Measurements from ENCODE around the gene PTER. TPM values are rescaled to one million over a fixed set of nuclear protein-coding genes. Genes with fewer than 3 reads are reported as not detected.
A peak's percentile ranks its signal among the peaks of the same experiment; 100 is the strongest.

PTER gene
- total and polyA plus RNA-seq, 10 of the 15 experiments (the other 5 are each of a cell fraction or from before 2014, with no cell fraction given), result 16.0 to 31.2 (median 23.1) TPM

DNA sequence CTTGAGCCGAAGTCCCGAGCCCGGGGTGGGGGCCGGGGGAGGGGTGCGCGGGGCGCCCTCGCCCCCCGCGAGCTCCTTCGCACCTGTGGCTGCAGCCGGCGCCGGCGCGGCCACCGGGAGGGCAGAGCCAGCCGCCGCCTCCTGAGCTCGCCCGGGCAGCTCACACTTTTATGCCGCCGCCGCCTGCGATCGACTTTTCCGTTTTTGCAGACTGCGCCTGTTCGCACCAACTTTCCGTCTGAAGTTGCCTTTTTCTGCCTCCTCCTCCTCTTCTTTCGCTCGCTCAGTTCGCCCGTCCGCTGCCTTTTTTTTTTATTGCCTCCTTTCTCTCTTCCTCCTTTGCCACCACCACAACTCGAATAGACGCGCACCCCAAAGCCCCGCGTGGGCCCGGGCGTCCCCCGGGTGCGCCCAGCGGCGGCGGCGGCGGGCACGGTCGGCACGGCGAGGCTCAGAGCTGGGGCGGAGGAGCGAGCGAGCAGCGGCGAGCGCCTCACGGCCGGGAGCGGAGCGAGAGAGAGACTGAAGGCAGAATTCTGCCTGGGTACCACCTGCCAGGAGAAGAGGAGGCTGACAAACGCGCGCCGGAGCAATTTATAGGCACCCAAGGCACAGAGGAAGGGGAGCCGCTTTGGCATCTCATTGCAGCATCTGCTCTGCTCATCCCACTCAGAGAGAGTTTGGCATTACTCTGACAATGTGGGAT, 84.7 kb downstream of the PTER start, which contains the start of gene C1QL3:
TSS of gene C1QL3 (minus strand) at position 569 of the 706 bp plus-strand sequence. CDS start 814 bp downstream, outside the sequence.
- CTCF ChIA-PET, result no interaction called here
- TF ChIP-seq SRF (IDR thresholded peaks at IDR 0.05; ENCODE audit: low read depth in 2 of 2, low read length in 2 of 2) (0 out of 4 replicates have a peak, but pooled peaks of 1 of the 2 experiments have one; percentile 52), GABPA (IDR thresholded peaks at IDR 0.05; ENCODE audit: low read depth) (no peak), SUZ12 (IDR thresholded peaks at IDR 0.05; ENCODE audit: unreplicated experiment) (peak; percentile 42)
- TF ChIP-seq, protein P1, sequence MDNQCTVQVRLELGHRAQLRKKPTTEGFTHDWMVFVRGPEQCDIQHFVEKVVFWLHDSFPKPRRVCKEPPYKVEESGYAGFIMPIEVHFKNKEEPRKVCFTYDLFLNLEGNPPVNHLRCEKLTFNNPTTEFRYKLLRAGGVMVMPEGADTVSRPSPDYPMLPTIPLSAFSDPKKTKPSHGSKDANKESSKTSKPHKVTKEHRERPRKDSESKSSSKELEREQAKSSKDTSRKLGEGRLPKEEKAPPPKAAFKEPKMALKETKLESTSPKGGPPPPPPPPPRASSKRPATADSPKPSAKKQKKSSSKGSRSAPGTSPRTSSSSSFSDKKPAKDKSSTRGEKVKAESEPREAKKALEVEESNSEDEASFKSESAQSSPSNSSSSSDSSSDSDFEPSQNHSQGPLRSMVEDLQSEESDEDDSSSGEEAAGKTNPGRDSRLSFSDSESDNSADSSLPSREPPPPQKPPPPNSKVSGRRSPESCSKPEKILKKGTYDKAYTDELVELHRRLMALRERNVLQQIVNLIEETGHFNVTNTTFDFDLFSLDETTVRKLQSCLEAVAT (IDR thresholded peaks at IDR 0.05), result peak; percentile 85
- in situ Hi-C loops (cut with MboI), result no loop called here
- Histone ChIP-seq H3K9ac (ENCODE audit: control insufficient read depth, insufficient read depth, low read length) (no peak within 1 kb of the TSS; the same call in 1 of the 2 replicates), H3K4me2 (ENCODE audit: control insufficient read depth, insufficient read depth) (peak within 1 kb of the TSS; percentile 98), H3K4me1 (ENCODE audit: control insufficient read depth, insufficient read depth, low read length) (peaks cover 8% of the 10 kb centered on the region), H4K20me1 (ENCODE audit: control insufficient read depth, insufficient read depth) (no peaks in the 10 kb centered on the region), H3K27me3 (replicated peaks in 1 of 2; ENCODE audit: control insufficient read depth in 2 of 2, insufficient read depth in 2 of 2, low read length in 1 of 2) (peaks cover 2 to 3% of the 10 kb centered on the region in 2 experiments; a peak in 1 of 4 replicates), H3K9me3 (replicated peaks; ENCODE audit: control insufficient read depth, insufficient read depth, low read length) (no peaks in the 10 kb centered on the region), H3K36me3 (ENCODE audit: control insufficient read depth in 2 of 2, insufficient read depth in 2 of 2, low read length in 1 of 2) (no peaks in the 10 kb centered on the region), H3K27ac (ENCODE audit: control insufficient read depth, insufficient read depth) (no peak within 1 kb of the TSS), H3K79me2 (ENCODE audit: control insufficient read depth, insufficient read depth, low read length) (no peaks in the 10 kb centered on the region), H3K4me3 (peak within 1 kb of the TSS; percentile 62), H2AFZ (ENCODE audit: control insufficient read depth, low read depth, low read length) (peak within 1 kb of the TSS; percentile 33)
- RAD21 ChIA-PET (ENCODE audit: unreplicated experiment), result interaction anchor here (0.6 to 1.1 kb wide), 2 partner anchors 81 to 773 kb away, joined by 3 to 4 read pairs; no protein-coding TSS in a partner anchor
- FAIRE-seq (no peak), ATAC-seq (peak; percentile 50), DNase-seq (ENCODE audit: low read depth, low spot score) (no peak)
- SMC1A ChIA-PET (ENCODE audit: uncharacterized antibody, unreplicated experiment), result no interaction called here
- intact Hi-C loops (cut with micrococcal nuclease; ENCODE audit: unreplicated experiment), result no loop called here
- POLR2A ChIA-PET, result interaction anchor here (0.6 to 0.7 kb wide), 2 partner anchors 76 to 83 kb away, joined by 4 to 5 read pairs; no protein-coding TSS in a partner anchor
- no TSS peak for BruUV-seq (replicated peaks)
- WGBS (ENCODE audit: insufficient coverage, insufficient replicate concordance, low lambda C conversion rate, missing lambda C conversion rate), result 3% methylated on average over 60 of the region's 68 CpGs
